Activated CD4-positive, alpha-beta memory T cell treated with anti-CD3 and anti-CD28 coated beads for 36 hours (primary cell): ENCODE data around the gene IFNA1. TPM values are rescaled to one million over a fixed set of nuclear protein-coding genes. Genes with fewer than 3 reads are reported as not detected.

ENCODE experiments used
- total RNA-seq, 2 experiments: library from RNA; stranded (reverse); gene quantifications; one replicate each; pipeline ENCODE4 v1.2.3, GENCODE V29; 2021

Gene IFNA1
- total RNA-seq, 2 experiments from 2014 or later, result not detected

Other genes starting within 250 kb of the IFNA1 start
- not detected for gene IFNA7, start 238.2 kb upstream of the IFNA1 start, total RNA-seq
- gene IFNA10, start 233.3 kb upstream of the IFNA1 start, total RNA-seq, result not detected
- gene IFNA16, start 223.1 kb upstream of the IFNA1 start, total RNA-seq, result not detected
- gene IFNA17, start 212.2 kb upstream of the IFNA1 start, total RNA-seq, result not detected
- gene IFNA14, start 200.4 kb upstream of the IFNA1 start, total RNA-seq, result not detected
- gene IFNA5, start 135.1 kb upstream of the IFNA1 start, total RNA-seq, result not detected
- 10 to 100 TPM; 15.9 to 16.0 TPM for gene KLHL9, start 105.0 kb upstream of the IFNA1 start, total RNA-seq
- not detected for gene IFNA6, start 89.6 kb upstream of the IFNA1 start, total RNA-seq
- not detected for gene IFNA13, start 72.4 kb upstream of the IFNA1 start, total RNA-seq
- gene IFNA2, start 55.0 kb upstream of the IFNA1 start, total RNA-seq, result not detected
- gene IFNA8, start 31.3 kb upstream of the IFNA1 start, total RNA-seq, result not detected
- gene IFNE, start 41.9 kb downstream of the IFNA1 start, total RNA-seq, result not detected